Ascending aorta (tissue), 2 donors: ENCODE results near the gene DCN. TPM values are rescaled to one million over a fixed set of nuclear protein-coding genes. Genes with fewer than 3 reads are reported as not detected.

Experiments used
- DNase-seq, 2 donors: peaks; one replicate each; pipeline ENCODE4 v3.0.0-alpha.2; 2019; ENCODE audit warnings: low spot score in 2 of 2
- H3K27ac ChIP-seq, 2 donors: fragments of 200-600 bp; sonication (generic); one replicate each; pipeline ENCODE4 v1.5.1; 2016 to 2017; ENCODE audit warnings: mild to moderate bottlenecking in 1 of 2
- H3K27me3 ChIP-seq: fragments of 200-600 bp; sonication (generic); one replicate; pipeline ENCODE4 v1.5.1; 2017
- H3K36me3 ChIP-seq, 2 donors: fragments of 200-600 bp; sonication (generic); one replicate each; pipeline ENCODE4 v1.5.1; 2016
- H3K4me1 ChIP-seq, 2 donors: fragments of 200-600 bp; sonication (generic); one replicate each; pipeline ENCODE4 v1.5.1; 2016 to 2017; ENCODE audit warnings: mild to moderate bottlenecking in 1 of 2
- H3K4me3 ChIP-seq, 2 donors: fragments of 200-600 bp; sonication (generic); one replicate each; pipeline ENCODE4 v1.5.1; 2016 to 2017; ENCODE audit warnings: mild to moderate bottlenecking in 1 of 2
- H3K9me3 ChIP-seq, 2 donors: fragments of 200-600 bp; sonication (generic); one replicate each; pipeline ENCODE4 v1.5.1; 2016
- intact Hi-C: fragments of 100-400 bp; cut with DNase I; formaldehyde crosslinking; loops from one replicate; pipeline ENCODE4 v1.15.1; 2023
- total RNA-seq: library from RNA; depleted of rRNA; stranded (reverse); fragments of >200 nt; gene quantifications from one replicate; pipeline ENCODE4 v1.1.0, GENCODE V29; 2016
- TF ChIP-seq, protein P1 (sequence below), 3 experiments: fragments of 200-600 bp in 2 of 3; fragments of 450-650 bp in 1 of 3; sonication (generic) in 2 of 3; IDR thresholded peaks; one replicate each; pipeline ENCODE4 v1.5.1; 2016 to 2019; ENCODE audit warnings: antibody characterized with exemption in 3 of 3, mild to moderate bottlenecking in 1 of 3, moderate library complexity in 1 of 3

DCN gene
- total RNA-seq, 1 donor from 2014 or later = 443 TPM

DNA sequence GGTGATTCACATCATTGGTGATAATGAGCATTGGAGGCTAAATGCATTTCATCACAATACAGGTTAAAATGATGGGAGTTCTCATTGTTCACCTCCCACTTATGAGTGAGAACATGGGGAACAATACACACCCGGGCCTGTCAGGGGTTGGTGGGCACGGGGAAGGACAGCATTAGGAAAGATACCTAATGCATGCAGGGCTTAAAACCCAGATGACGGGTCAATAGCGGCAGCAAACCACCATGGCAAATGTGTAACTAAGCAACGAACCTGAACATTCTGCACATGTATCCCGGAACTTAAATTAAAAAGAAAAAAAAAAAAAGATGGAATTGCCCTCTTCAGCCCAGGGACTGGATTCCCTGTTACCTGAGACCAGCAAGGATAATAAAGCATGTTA is 69.0 kb downstream of the DCN start:
- H3K27ac ChIP-seq = no peak overlapping the region
- no peaks in the 10 kb centered on the region for H3K4me1 ChIP-seq
- intact Hi-C loops = no loop called here
- no peak overlapping the region for H3K4me3 ChIP-seq
- H3K9me3 ChIP-seq = no peaks in the 10 kb centered on the region
- no peaks in the 10 kb centered on the region for H3K27me3 ChIP-seq
- H3K36me3 ChIP-seq = no peaks in the 10 kb centered on the region
- TF ChIP-seq, protein P1, sequence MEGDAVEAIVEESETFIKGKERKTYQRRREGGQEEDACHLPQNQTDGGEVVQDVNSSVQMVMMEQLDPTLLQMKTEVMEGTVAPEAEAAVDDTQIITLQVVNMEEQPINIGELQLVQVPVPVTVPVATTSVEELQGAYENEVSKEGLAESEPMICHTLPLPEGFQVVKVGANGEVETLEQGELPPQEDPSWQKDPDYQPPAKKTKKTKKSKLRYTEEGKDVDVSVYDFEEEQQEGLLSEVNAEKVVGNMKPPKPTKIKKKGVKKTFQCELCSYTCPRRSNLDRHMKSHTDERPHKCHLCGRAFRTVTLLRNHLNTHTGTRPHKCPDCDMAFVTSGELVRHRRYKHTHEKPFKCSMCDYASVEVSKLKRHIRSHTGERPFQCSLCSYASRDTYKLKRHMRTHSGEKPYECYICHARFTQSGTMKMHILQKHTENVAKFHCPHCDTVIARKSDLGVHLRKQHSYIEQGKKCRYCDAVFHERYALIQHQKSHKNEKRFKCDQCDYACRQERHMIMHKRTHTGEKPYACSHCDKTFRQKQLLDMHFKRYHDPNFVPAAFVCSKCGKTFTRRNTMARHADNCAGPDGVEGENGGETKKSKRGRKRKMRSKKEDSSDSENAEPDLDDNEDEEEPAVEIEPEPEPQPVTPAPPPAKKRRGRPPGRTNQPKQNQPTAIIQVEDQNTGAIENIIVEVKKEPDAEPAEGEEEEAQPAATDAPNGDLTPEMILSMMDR (IDR thresholded peaks at IDR 0.05) = no peak
- no peak for DNase-seq

DNA sequence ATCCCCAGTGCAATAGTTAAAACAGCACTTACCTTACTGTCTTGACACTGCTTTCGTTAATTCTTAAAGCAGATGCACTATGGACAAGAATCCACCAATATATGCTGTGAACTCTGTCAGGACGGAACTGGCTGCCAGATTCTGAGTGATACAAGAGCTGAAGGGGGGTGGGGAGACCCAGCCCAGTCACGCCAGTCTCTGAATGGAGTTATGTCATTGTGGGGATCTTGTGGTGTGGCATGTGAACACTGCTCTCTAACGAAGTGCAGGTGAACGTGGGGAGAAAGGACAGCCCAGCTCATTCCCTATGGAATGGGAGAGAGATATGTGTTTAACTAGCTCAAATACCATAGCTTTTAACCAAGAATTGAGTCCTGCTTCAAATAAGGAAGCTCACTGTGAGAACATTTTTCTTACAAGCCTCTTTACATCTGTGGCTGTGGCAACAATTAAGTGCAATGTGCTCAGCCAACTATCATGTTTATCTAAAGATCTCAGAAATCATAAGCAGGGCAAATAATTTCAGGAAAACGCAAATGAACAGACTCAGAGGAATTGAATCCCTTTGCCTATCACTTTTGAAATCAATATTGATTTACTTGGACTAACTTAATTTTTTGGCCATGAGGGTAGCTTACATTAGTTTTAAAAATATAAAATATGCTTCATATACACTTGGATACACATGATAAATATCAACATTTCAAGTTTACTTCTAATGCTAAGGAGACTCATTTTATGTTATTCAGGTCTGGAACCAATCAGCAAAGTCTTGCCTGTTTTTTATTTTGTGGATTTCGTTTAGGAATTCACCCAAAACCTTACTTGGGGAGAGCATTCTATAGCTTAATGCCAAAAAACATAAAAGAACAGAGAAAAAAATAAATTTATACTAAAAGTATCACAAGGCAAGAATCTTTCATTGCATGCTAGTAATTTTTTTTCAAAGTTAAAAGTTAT is 71.0 kb downstream of the DCN start, which contains the start of gene LUM:
LUM (minus strand) TSS at position 129 of the 960 bp plus-strand sequence. CDS start 2,515 bp downstream, outside the sequence.
- peak within 1 kb of the TSS in 1 of 2 donors; percentile 21 for H3K4me3 ChIP-seq
- intact Hi-C loops = no loop called here
- no peaks in the 10 kb centered on the region for H3K9me3 ChIP-seq
- H3K4me1 ChIP-seq = no peaks in the 10 kb centered on the region
- H3K27ac ChIP-seq = no peak within 1 kb of the TSS
- H3K36me3 ChIP-seq = no peaks in the 10 kb centered on the region
- H3K27me3 ChIP-seq = no peaks in the 10 kb centered on the region
- no peak for DNase-seq
- TF ChIP-seq, protein P1 (IDR thresholded peaks at IDR 0.05) = no peak

- intact Hi-C loops = no loop called here
These were observed 72.2 kb downstream of the DCN start for GRCh38 chr12:91110311-91110924.

GRCh38 chr12:91109581-91110310 is 72.9 kb downstream of the DCN start:
- intact Hi-C loops = no loop called here
- Histone ChIP-seq H3K4me1 (no peaks in the 10 kb centered on the region), H3K9me3 (no peaks in the 10 kb centered on the region), H3K36me3 (no peaks in the 10 kb centered on the region), H3K27ac (no peak overlapping the region), H3K27me3 (no peaks in the 10 kb centered on the region), H3K4me3 (peak overlapping the region in 1 of 2 donors; percentile 6)
- DNase-seq = no peak
- TF ChIP-seq, protein P1 (IDR thresholded peaks at IDR 0.05) = no peak

More at GRCh38 chr12:91110311-91110924, 72.2 kb downstream of the DCN start:
- H3K27ac ChIP-seq = no peak overlapping the region
- peak overlapping the region in 1 of 2 donors; percentile 21 for H3K4me3 ChIP-seq
- H3K36me3 ChIP-seq = no peaks in the 10 kb centered on the region
- H3K9me3 ChIP-seq = no peaks in the 10 kb centered on the region
- no peaks in the 10 kb centered on the region for H3K4me1 ChIP-seq
- DNase-seq = no peak
- H3K27me3 ChIP-seq = no peaks in the 10 kb centered on the region
- TF ChIP-seq, protein P1 (IDR thresholded peaks at IDR 0.05) = no peak

DNA sequence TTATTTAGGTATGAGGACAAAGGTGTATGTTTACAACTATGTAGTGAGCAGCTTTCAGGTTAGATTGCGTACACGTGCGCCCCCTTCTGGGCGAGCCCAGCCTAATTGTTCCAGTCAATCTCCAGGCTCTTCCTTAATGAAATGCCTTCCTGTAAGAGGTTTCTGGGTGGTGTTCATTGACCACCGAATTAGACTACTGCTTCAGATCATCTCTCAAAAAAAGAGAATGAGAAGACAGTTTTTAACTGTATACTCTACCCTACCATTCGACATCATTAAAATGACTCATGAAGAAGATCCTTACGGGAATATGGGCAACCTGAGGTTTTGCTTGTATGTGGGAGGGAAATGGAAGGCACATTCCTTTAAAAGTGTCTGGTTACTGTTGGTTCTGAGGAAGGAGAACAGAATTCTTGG is 73.5 kb downstream of the DCN start:
- Histone ChIP-seq H3K4me1 (no peaks in the 10 kb centered on the region), H3K36me3 (no peaks in the 10 kb centered on the region), H3K27ac (no peak overlapping the region), H3K4me3 (no peak overlapping the region), H3K27me3 (no peaks in the 10 kb centered on the region), H3K9me3 (no peaks in the 10 kb centered on the region)
- intact Hi-C loops = no loop called here
- peak in 1 of 2 donors; percentile 68 for DNase-seq
- TF ChIP-seq, protein P1 (IDR thresholded peaks at IDR 0.05) = peak in 2 of 3 experiments; percentile 25 to 31
